Right atrium auricular region (tissue), 2 donors: ENCODE results near the gene TMEM51. TPM values are rescaled to one million over a fixed set of nuclear protein-coding genes. Genes with fewer than 3 reads are reported as not detected.

Experiments
- DNase-seq: peaks from one replicate; pipeline ENCODE4 v3.0.0-alpha.2; 2019; ENCODE audit warnings: low spot score
- H3K27ac ChIP-seq, 2 donors: fragments of 200-600 bp; sonication (generic); 1 replicate in 1 of 2; 2 replicates in 1 of 2; pipeline ENCODE4 v1.5.1; 2016 to 2019
- H3K27me3 ChIP-seq, 2 donors: fragments of 200-600 bp; sonication (generic); one replicate each; pipeline versions ENCODE4 v1.5.1 to v1.6.0; 2017 to 2019
- H3K36me3 ChIP-seq: fragments of 200-600 bp; sonication (generic); one replicate; pipeline ENCODE4 v1.5.1; 2016
- H3K4me1 ChIP-seq, 2 donors: fragments of 200-600 bp; sonication (generic); one replicate each; pipeline versions ENCODE4 v1.5.1 to v1.6.0; 2017 to 2019
- H3K4me3 ChIP-seq, 2 donors: fragments of 200-600 bp; sonication (generic); 1 replicate in 1 of 2; 2 replicates in 1 of 2; pipeline ENCODE4 v1.5.1; 2017 to 2019; ENCODE audit warnings: mild to moderate bottlenecking in 1 of 2, moderate library complexity in 1 of 2
- H3K9me3 ChIP-seq, 2 donors: fragments of 200-600 bp; sonication (generic); one replicate each; pipeline ENCODE4 v1.5.1; 2019
- total RNA-seq, 2 donors: library from RNA; depleted of rRNA; stranded (reverse); fragments of >200 nt; gene quantifications; one replicate each; pipeline ENCODE4 v1.1.0, GENCODE V29; 2016
- TF ChIP-seq, protein P1 (sequence below), 2 donors: fragments of 200-600 bp; sonication (generic); IDR thresholded peaks; one replicate each; pipeline ENCODE4 v1.5.1; 2019; ENCODE audit warnings: antibody characterized with exemption in 2 of 2

The TMEM51 gene
- total RNA-seq, 2 donors from 2014 or later, result 3.2 to 6.6 TPM

GRCh38 chr1:15151377-15151806 is 2.2 kb upstream of the TMEM51 start:
- Histone ChIP-seq H3K4me1 (peaks cover 0 to 20% of the 10 kb centered on the region in 2 donors), H3K4me3 (no peak overlapping the region), H3K27me3 (no peaks in the 10 kb centered on the region), H3K27ac (no peak overlapping the region), H3K36me3 (no peaks in the 10 kb centered on the region), H3K9me3 (no peaks in the 10 kb centered on the region)
- TF ChIP-seq, protein P1, sequence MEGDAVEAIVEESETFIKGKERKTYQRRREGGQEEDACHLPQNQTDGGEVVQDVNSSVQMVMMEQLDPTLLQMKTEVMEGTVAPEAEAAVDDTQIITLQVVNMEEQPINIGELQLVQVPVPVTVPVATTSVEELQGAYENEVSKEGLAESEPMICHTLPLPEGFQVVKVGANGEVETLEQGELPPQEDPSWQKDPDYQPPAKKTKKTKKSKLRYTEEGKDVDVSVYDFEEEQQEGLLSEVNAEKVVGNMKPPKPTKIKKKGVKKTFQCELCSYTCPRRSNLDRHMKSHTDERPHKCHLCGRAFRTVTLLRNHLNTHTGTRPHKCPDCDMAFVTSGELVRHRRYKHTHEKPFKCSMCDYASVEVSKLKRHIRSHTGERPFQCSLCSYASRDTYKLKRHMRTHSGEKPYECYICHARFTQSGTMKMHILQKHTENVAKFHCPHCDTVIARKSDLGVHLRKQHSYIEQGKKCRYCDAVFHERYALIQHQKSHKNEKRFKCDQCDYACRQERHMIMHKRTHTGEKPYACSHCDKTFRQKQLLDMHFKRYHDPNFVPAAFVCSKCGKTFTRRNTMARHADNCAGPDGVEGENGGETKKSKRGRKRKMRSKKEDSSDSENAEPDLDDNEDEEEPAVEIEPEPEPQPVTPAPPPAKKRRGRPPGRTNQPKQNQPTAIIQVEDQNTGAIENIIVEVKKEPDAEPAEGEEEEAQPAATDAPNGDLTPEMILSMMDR (IDR thresholded peaks at IDR 0.05), result no peak
- DNase-seq, result no peak

DNA sequence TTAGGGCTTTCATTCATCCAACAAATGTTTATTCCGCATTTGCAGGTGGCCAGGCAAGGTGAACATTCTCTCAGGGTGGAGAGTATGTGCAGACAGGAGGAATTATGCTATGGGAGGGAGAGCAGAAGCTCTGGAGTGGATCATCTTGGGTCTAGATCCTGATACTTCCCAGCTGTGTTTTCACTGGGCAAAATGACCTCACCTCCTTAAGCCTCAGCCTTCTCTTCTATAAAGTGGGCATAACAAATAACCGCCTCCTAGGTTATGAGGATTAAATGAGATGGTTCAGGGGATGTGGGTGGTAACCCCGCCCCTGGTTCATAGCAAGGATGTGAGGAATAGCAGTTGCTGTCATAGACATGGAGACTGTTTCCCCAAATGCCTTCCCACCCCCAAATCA is 1.7 kb upstream of the TMEM51 start:
- no peak for DNase-seq
- Histone ChIP-seq H3K27me3 (no peaks in the 10 kb centered on the region), H3K27ac (no peak overlapping the region), H3K4me1 (peaks cover 0 to 20% of the 10 kb centered on the region in 2 donors), H3K4me3 (peak overlapping the region in 1 of 2 donors; percentile 79), H3K36me3 (no peaks in the 10 kb centered on the region), H3K9me3 (no peaks in the 10 kb centered on the region)
- TF ChIP-seq, protein P1 (IDR thresholded peaks at IDR 0.05), result no peak

- Histone ChIP-seq H3K36me3 (no peaks in the 10 kb centered on the region), H3K4me1 (peaks cover 0 to 20% of the 10 kb centered on the region in 2 donors), H3K9me3 (no peaks in the 10 kb centered on the region), H3K4me3 (peak overlapping the region; percentile 54 to 79), H3K27me3 (no peaks in the 10 kb centered on the region), H3K27ac (peak overlapping the region; percentile 77)
- TF ChIP-seq, protein P1 (IDR thresholded peaks at IDR 0.05), result peak; percentile 47 to 83
- DNase-seq, result peak; percentile 88
These were observed 996 bp upstream of the TMEM51 start for GRCh38 chr1:15152318-15153183.

GRCh38 chr1:15153842-15154479 is 414 bp downstream of the TMEM51 start:
- Histone ChIP-seq H3K27ac (peak overlapping the region; percentile 77), H3K9me3 (no peaks in the 10 kb centered on the region), H3K4me1 (peaks cover 0 to 20% of the 10 kb centered on the region in 2 donors), H3K27me3 (no peaks in the 10 kb centered on the region), H3K36me3 (no peaks in the 10 kb centered on the region), H3K4me3 (peak overlapping the region; percentile 54 to 79)
- no peak for DNase-seq
- TF ChIP-seq, protein P1 (IDR thresholded peaks at IDR 0.05), result peak; percentile 72 to 78

DNA sequence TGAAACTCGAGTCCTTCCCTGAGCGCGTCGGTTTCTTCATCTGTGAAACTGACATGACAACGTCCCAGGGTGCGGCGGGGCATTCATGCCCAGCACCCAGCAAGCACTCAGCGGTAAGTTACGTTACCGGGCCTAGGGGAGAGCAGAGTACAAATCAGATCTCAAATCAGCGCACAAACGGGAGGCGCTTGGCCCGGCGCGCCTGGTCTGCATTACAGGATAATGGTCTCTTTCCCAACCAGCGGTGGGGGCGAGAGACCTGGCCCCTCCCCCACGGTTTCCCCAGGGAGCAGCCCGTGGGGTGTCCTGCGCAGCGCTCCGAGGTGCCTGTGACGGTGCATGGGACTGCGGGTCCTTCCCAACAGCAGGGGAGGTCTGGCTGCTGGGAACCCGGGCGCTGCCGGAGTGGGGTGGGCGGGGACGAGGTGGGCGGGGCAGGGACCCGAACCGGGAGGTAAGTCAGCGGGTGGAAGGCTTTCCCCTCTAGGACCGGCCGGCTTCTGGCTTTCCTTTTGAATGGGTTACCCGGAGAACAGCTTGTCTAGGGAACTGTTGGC is 1.0 kb downstream of the TMEM51 start:
- DNase-seq, result no peak
- H3K4me1 ChIP-seq, result peaks cover 0 to 20% of the 10 kb centered on the region in 2 donors
- H3K9me3 ChIP-seq, result no peaks in the 10 kb centered on the region
- TF ChIP-seq, protein P1 (IDR thresholded peaks at IDR 0.05), result no peak
- H3K27me3 ChIP-seq, result no peaks in the 10 kb centered on the region
- peak overlapping the region in 1 of 2 donors; percentile 77 for H3K27ac ChIP-seq
- peak overlapping the region; percentile 54 to 79 for H3K4me3 ChIP-seq
- no peaks in the 10 kb centered on the region for H3K36me3 ChIP-seq
